Neural progenitor cell (in vitro differentiated cells): Measurements from ENCODE around the gene SNX5.

ENCODE experiments used
- CTCF ChIP-seq: fragments of 200-600 bp; sonication (generic); IDR thresholded peaks from 2 replicates; pipeline ENCODE4 v1.5.1; 2017; ENCODE audit warnings: antibody characterized with exemption, mild to moderate bottlenecking
- EZH2 ChIP-seq: fragments of 200-600 bp; sonication (generic); IDR thresholded peaks from 2 replicates; pipeline ENCODE4 v1.6.1; 2017; ENCODE audit warnings: antibody characterized with exemption, mild to moderate bottlenecking, moderate library complexity
- EZH2phosphoT487 ChIP-seq: fragments of 200-600 bp; sonication (generic); IDR thresholded peaks from 2 replicates; pipeline ENCODE4 v1.6.1; 2017; ENCODE audit warnings: antibody characterized with exemption

GRCh38 chr20:17946040-17946439 lies 22.6 kb downstream of the SNX5 start:
- TF ChIP-seq CTCF (no peak), EZH2phosphoT487 (no peak), EZH2 (no peak)
